GM19035 (cell line): ENCODE data around the gene MTNR1B.

Experiments
- ATAC-seq: cut with Tn5 transposase; IDR thresholded peaks from one replicate; pipeline ENCODE4 v1.9.1; 2021; ENCODE audit not compliant: unreplicated experiment

MTNR1B gene

GRCh38 chr11:92977401-92977800 lies 8.0 kb downstream of the MTNR1B start:
- no peak for ATAC-seq

- ATAC-seq, result no peak
Observed at GRCh38 chr11:92978271-92979111, 9.0 kb downstream of the MTNR1B start.

- ATAC-seq, result no peak
Observed at GRCh38 chr11:92979176-92979575, 9.7 kb downstream of the MTNR1B start.

- no peak for ATAC-seq
Observed at GRCh38 chr11:92980312-92980711, 10.9 kb downstream of the MTNR1B start.

- no peak for ATAC-seq
Observed at GRCh38 chr11:92981508-92982043, 12.1 kb downstream of the MTNR1B start.

- no peak for ATAC-seq
Observed at GRCh38 chr11:92986585-92986984, 17.1 kb downstream of the MTNR1B start.

GRCh38 chr11:92993004-92993403 lies 23.6 kb downstream of the MTNR1B start:
- ATAC-seq, result no peak

GRCh38 chr11:93000511-93001476 lies 31.3 kb downstream of the MTNR1B start:
- ATAC-seq, result no peak

GRCh38 chr11:93001806-93002205 lies 32.4 kb downstream of the MTNR1B start:
- no peak for ATAC-seq

GRCh38 chr11:93002380-93002779 lies 32.9 kb downstream of the MTNR1B start:
- no peak for ATAC-seq

GRCh38 chr11:93005239-93005638 lies 35.8 kb downstream of the MTNR1B start:
- ATAC-seq, result no peak

GRCh38 chr11:93013646-93014045 lies 44.2 kb downstream of the MTNR1B start:
- ATAC-seq, result no peak

GRCh38 chr11:93016595-93016994 lies 47.1 kb downstream of the MTNR1B start:
- ATAC-seq, result no peak

- ATAC-seq, result no peak
Observed at GRCh38 chr11:93017821-93018690, 48.6 kb downstream of the MTNR1B start.

- ATAC-seq, result no peak
Observed at GRCh38 chr11:93020248-93021046, 51.0 kb downstream of the MTNR1B start.

- ATAC-seq, result no peak
Observed at GRCh38 chr11:93024369-93024768, 54.9 kb downstream of the MTNR1B start.

GRCh38 chr11:93025558-93026255 lies 56.3 kb downstream of the MTNR1B start:
- no peak for ATAC-seq

GRCh38 chr11:93028960-93029522 lies 59.6 kb downstream of the MTNR1B start:
- no peak for ATAC-seq

GRCh38 chr11:93031386-93031785 lies 61.9 kb downstream of the MTNR1B start:
- ATAC-seq, result no peak
